Stimulated activated CD8-positive, alpha-beta memory T cell treated with anti-CD3 and anti-CD28 coated beads, Interleukin-7, amount 100 ng/mL, for 48 hours (primary cell): ENCODE results near the gene RNU6-1.

Source experiments
- DNase-seq, 2 donors: peaks; one replicate each; pipeline ENCODE4 v3.0.0-alpha.2; 2020; ENCODE audit warnings: low read depth in 1 of 2; ENCODE audit errors: extremely low read depth in 1 of 2

The RNU6-1 gene

GRCh38 chr15:67839929-67840748 lies at the start of gene RNU6-1:
Gene RNU6-1 (minus strand): TSS chr15:67840045.
- DNase-seq, result peak; percentile 84 to 90

GRCh38 chr15:67887776-67888175 lies 47.9 kb upstream of the RNU6-1 start:
- DNase-seq, result no peak

GRCh38 chr15:67885861-67886260 lies 46.0 kb upstream of the RNU6-1 start:
- no peak for DNase-seq

GRCh38 chr15:67885175-67885523 lies 45.3 kb upstream of the RNU6-1 start:
- DNase-seq, result no peak

GRCh38 chr15:67884514-67885174 lies 44.8 kb upstream of the RNU6-1 start:
- peak; percentile 5 to 20 for DNase-seq

- no peak for DNase-seq
Observed at GRCh38 chr15:67884009-67884408, 44.2 kb upstream of the RNU6-1 start.

- no peak for DNase-seq
Observed at GRCh38 chr15:67883234-67883773, 43.5 kb upstream of the RNU6-1 start.

GRCh38 chr15:67882487-67883233 lies 42.8 kb upstream of the RNU6-1 start:
- no peak for DNase-seq

GRCh38 chr15:67880651-67881182 lies 40.9 kb upstream of the RNU6-1 start:
- DNase-seq, result no peak

- no peak for DNase-seq
Observed at GRCh38 chr15:67879440-67880129, 39.7 kb upstream of the RNU6-1 start.

- no peak for DNase-seq
Observed at GRCh38 chr15:67878712-67879206, 38.9 kb upstream of the RNU6-1 start.

- DNase-seq, result no peak
Observed at GRCh38 chr15:67873777-67874176, 33.9 kb upstream of the RNU6-1 start.

GRCh38 chr15:67870868-67871408 lies 31.1 kb upstream of the RNU6-1 start:
- no peak for DNase-seq

GRCh38 chr15:67869701-67870100 lies 29.9 kb upstream of the RNU6-1 start:
- DNase-seq, result no peak

- DNase-seq, result no peak
Observed at GRCh38 chr15:67865766-67866165, 25.9 kb upstream of the RNU6-1 start.

- DNase-seq, result no peak
Observed at GRCh38 chr15:67865331-67865730, 25.5 kb upstream of the RNU6-1 start.

GRCh38 chr15:67863442-67863987 lies 23.7 kb upstream of the RNU6-1 start:
- peak; percentile 41 to 49 for DNase-seq

GRCh38 chr15:67862750-67863441 lies 23.1 kb upstream of the RNU6-1 start:
- DNase-seq, result no peak

- DNase-seq, result no peak
Observed at GRCh38 chr15:67861983-67862382, 22.1 kb upstream of the RNU6-1 start.
